ENCODE measurements around the gene CHCHD6.
A peak's percentile ranks its signal among the peaks of the same experiment; 100 is the strongest.

Gene CHCHD6

GRCh38 chr3:126745760-126746394, 41.8 kb downstream of the CHCHD6 start:
- no peak for DNase-seq

DNA sequence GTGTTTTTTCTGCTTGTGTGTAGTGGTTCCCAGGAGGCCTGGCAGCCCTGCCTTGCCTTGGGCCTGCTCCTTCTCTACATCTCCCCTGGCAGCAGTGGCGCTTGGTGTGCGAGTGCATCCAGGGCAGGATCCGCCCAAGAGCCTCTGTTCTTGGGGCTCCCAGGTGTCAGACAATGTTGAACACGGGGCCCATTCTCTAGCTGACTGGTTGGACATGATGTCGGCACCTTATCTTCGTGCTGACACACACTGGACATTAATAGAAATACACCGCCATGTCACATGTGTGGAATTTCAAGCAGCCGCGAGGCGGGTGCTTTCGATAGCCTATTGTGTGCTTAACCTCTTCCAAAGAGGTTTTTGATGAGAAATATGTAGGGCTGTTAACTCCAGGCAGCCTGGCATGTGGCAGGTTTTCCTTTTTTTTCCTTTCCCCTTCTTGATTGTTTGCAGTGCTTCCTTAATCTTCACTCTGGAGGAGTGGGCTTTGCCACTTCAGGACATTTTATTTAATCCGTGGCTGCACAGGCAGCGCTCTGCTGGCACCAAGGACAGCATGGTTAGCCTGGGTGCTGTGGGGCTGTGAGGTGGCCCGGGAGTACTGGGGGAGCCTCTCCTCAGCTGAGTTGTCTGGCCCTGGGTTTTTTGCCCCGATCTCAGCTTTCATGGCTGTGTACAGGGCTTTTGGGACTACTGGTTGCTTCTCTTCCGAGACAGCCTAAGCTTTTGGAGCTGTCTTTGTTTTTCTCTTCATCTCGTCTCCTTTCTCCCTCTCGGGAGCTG, 42.5 kb downstream of the CHCHD6 start:
- DNase-seq = no peak

DNA sequence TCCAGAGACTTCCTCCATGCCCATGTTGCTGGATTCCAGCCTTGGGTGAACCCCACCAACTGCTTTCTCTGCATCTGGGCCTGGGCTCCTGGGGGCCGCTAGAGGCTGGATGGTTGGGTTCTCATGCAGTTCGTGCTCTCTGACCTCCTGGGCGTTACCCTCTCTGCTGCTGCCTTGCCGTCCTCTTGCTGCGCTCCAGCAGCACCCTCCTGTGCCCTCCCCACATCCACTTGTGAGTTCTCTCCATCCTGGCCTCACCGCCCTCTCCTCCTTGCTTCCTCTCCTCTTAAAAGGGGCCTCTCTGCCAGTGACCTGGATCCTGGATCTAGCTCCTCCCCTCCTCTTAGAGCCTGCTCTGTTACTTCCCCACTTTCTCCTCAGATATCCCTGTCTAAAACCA, 43.7 kb downstream of the CHCHD6 start:
- DNase-seq = no peak

GRCh38 chr3:126748701-126749546, 44.9 kb downstream of the CHCHD6 start:
- DNase-seq = no peak

GRCh38 chr3:126749547-126749875, 45.5 kb downstream of the CHCHD6 start:
- DNase-seq = no peak

GRCh38 chr3:126749931-126750755, 46.1 kb downstream of the CHCHD6 start:
- DNase-seq = no peak

- DNase-seq = no peak
These were observed 46.7 kb downstream of the CHCHD6 start for GRCh38 chr3:126750756-126751121.

DNA sequence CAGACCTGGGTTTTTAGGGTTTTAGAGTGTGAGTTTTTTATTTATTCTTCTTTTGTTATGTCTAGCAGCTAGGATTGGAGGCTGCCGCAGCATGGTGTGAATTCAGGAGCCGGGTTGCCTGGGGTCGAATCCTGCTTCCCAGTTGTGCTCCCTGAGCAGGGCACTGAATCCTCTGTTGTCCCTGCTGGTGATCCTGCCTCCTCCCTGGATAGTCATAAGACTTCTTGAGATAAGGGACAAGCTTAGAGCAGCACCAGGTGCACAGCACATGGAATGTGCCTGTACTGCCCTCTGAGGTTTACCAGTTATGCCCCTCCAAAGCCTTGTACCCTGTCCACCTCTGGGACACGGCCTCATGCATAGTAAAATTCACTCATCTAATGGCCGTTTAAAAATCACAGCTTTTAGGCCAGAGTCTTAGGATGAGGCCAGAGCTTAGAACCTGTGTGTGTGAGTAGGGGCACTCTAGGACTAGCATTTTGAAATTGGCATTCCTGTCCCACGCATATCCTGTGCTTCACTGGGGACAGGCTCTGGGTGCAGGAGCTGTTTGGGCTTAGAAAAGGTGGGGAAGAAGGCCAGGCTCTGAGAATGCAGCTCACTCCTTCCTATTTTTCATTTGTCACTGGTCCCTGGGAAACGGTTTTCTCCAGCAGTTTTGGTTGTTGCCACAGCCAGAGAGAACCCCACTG, 47.7 kb downstream of the CHCHD6 start:
- DNase-seq = no peak

GRCh38 chr3:126752303-126753190, 48.5 kb downstream of the CHCHD6 start:
- peak; percentile 51 for DNase-seq

DNA sequence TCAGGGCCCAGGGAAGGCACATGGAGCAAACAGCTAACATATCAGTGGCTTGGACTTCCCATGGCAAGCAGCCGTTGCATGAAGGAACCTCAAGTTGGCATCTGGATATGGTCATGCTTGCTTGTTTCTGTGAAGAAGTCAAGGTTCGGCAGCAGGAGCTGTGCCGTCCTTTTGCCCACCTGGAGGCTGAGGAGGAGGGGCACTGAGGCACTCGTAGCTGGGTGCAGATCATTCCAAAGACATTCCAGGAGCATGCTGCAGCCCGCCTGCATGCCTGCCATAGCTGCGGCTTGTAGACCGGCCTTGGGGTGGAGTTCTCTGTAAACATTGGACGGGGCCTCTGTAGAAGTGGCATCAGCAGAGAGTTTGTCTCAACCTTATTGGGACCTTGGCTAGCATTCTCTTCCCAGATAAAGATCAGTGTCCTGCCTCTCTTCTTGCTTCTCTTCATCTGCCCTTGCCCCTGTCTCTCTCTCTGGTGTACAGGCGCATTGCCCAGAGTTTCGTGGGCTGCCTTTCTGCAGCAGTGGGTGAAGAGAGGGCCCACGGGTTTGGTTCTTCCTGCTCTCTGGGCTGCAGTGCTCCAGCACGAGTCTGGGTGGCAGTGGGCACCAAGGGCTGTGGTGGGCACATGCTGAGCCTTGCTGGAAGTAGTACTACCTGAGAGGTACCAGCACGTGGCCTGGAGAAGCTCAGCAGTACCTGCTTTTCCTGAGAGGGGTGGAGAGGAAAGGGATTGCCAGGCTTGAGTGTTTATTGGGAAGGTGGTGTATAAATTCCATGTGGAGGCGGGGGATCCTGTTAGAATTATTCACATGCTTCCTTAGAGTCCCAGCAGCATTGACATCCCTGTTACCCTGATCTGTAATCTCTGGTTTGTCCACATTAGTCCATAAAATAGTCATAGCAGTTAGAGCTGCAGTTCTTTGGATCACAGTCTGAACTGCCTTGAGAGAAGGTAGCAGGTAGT, 49.4 kb downstream of the CHCHD6 start:
- DNase-seq = no peak

GRCh38 chr3:126755866-126756265, 51.8 kb downstream of the CHCHD6 start:
- DNase-seq = no peak

GRCh38 chr3:126758026-126758425, 54.0 kb downstream of the CHCHD6 start:
- no peak for DNase-seq

DNA sequence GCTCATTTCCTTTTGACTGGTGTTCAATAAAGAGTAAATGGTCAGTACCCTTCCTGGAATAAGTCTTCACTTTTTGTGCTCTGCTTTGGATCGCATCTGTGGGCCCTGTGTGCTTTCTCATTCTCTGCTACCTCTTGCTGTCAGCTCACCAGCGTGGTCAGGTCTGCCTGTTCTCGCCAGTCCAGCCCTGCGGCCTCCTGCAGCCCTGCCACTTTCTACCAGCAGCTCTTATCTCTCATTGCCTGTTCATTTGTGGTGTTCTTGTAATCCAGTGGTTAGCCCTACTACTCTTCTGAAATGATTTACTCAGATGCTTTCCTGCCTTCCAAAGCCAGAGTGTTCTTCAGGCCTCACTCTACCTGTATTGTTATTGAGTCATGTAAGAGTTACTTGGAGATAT, 54.8 kb downstream of the CHCHD6 start:
- no peak for DNase-seq

DNA sequence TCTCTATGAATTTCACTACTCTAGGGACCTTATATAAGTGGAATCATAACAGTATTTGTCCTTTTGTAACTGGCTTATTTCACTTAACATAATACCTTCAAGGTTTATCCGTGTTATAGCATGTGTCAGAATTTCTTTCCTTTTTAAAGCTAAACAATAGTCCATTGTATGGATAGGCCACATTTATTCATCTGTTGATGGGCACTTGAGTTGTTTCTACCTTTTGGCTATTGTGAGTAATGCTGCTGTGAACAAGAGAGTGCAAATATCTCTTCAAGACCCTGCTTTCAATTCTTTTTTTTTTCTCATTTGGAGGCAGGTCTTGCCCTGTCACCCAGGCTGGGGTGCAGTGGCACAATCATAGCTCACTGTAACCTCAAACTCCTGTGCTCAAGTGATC, 56.5 kb downstream of the CHCHD6 start:
- no peak for DNase-seq

GRCh38 chr3:126763035-126763434, 59.0 kb downstream of the CHCHD6 start:
- no peak for DNase-seq

GRCh38 chr3:126765187-126766069, 61.4 kb downstream of the CHCHD6 start:
- DNase-seq = no peak

GRCh38 chr3:126766653-126767052, 62.6 kb downstream of the CHCHD6 start:
- DNase-seq = no peak

DNA sequence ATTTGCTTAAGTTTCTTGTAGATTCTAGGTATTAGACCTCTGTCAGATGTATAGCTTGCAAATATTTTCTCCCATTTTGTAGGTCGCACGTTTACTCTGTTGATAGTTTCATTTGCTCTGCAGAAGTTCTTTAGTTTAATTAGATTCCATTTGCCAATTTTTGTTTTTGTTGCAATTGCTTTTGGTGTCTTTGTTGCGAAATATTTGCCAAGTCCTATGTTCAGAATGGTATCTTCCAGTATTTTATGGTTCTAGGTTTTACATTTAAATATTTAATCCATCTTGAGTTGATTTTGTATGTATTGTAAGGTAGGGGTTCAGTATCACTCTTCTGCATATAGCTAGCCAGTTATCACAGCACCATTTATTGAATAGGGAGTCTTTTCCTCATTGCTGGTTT, 64.9 kb downstream of the CHCHD6 start:
- DNase-seq = no peak

DNA sequence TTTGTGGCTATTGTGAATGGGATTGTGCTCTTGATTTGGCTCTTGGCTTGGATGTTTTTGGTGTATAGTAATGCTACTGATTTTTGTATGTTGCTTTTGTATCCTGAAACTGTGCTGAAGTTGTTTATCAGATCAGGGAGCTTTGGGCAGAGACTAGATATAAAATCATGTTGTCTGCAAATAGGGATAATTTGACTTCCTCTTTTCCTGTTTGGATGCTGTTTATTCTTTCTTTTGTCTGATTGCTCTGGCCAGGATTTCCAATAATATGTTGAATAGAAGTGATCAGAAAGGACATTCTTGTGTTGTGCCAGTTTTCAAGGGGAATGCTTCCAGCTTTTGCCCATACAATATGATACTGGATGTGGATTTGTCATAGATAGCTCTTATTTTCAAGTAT, 66.1 kb downstream of the CHCHD6 start:
- no peak for DNase-seq

Data from stimulated activated CD4-positive, alpha-beta T cell treated with anti-CD3 and anti-CD28 coated beads, Interleukin-4, amount 100 ng/mL, for 24 hours (primary cell).